Activated CD8-positive, alpha-beta memory T cell treated with anti-CD3 and anti-CD28 coated beads, Interleukin-2, amount 50 U/mL, for 1 hour (primary cell): ENCODE measurements around the gene SNAP25.

ENCODE experiments used
- DNase-seq: peaks from one replicate; pipeline ENCODE4 v3.0.0-alpha.2; 2020; ENCODE audit errors: extremely low read depth

Gene SNAP25

DNA sequence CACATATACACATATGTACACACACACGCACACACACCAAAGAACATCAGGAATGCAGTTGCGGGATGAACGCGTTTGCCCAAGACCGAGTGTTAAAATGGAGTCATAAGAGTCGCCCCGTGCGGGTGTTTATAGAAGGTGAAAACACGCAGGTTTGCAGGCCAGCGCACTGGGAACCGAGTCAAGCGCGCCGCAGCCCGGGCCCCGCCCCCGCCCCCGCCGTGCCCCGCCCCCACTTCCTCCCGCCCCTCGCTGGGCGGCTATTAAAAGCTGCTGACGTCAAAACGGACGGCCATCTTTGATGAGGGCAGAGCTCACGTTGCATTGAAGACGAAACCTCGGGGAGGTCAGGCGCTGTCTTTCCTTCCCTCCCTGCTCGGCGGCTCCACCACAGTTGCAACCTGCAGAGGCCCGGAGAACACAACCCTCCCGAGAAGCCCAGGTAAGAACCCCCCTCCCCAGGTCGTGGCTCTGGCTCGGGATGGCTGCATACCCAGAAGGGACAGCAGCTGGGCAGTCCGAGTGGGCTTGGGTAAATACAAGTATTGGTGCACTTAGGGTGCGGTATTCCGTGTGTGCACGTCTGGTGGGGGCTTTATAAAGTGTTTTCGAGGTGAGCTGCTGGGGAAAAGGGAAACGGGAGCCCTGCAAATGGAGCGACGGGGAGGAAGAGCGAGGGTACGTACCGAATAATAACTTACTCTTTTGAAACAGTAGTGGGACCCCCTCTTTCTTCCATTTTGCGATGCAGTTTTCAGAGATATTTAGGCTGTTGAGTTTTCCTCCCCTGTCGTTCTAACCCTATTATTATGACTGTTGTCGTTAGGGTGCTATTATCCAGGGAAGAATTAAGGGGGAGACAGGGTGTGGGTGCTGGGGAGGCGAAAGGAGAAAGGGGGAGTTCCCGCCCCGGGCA, at the start of gene SNAP25:
TSS of gene SNAP25 (plus strand) at position 295 of the 916 bp plus-strand sequence. CDS start 56,662 bp downstream, outside the sequence.
- DNase-seq, result no peak

GRCh38 chr20:10169752-10170151, 48.9 kb upstream of the SNAP25 start:
- DNase-seq, result no peak

DNA sequence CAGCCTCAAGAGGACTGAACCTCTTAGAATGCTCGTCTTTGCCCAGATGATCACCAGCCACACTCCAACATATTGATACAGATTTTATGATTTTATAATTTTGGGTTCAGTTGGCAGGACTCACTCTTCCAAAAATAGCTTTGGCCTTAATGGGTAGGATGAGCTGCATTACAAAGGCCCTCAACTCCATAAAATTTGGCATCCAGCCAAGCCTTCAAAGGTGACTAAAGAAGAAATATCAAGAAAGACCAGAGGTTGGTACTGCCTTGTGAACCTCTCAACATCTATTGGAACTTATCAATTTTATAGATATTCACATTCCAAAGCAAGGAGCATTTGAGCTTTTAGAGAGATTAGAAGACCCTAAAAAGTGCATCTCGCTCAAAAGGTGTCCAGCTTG, 48.4 kb upstream of the SNAP25 start:
- no peak for DNase-seq

DNA sequence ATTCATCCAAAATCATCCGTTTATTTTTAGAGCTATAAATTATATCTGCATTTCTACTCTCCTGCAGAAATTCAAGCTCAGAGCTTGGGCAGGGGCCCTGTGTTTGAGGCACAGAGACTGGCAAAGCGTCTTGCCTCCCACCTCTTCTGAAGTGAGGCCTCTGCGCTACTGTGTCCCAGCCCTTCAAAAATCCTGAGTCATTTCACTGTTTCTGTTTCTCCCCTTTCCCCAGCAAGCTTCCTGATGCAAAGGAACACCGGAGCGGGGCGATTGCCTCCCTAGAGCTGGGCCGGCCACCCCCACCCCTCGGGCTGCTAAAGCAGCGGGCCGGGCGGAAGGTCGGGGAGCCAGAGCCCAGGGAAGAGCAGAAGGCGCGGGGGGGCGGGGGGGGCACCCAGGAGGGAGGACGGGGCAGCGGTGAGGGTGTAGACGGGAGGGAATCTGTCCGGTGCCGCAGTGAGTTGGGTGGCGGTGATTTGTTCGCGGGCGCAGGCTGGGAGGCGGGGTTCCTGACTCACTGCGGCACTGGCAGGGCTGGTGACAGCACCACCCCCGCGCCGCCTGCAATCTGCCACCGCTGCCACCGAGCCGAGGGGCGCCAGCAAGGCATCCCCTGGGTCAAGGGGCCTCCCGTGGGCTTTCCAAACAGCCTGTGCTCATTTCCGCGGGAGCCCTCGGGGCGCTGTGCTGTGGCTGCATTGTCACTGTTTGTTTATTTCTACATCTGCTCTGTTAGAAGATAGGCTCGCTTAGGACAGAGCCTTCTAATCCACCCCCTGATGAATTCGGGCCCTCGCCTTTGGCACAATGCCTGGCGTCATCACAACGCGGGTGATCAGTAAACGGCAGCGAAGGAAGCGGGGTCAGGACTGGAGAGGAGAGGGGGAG, 46.5 kb upstream of the SNAP25 start:
- DNase-seq, result no peak

DNA sequence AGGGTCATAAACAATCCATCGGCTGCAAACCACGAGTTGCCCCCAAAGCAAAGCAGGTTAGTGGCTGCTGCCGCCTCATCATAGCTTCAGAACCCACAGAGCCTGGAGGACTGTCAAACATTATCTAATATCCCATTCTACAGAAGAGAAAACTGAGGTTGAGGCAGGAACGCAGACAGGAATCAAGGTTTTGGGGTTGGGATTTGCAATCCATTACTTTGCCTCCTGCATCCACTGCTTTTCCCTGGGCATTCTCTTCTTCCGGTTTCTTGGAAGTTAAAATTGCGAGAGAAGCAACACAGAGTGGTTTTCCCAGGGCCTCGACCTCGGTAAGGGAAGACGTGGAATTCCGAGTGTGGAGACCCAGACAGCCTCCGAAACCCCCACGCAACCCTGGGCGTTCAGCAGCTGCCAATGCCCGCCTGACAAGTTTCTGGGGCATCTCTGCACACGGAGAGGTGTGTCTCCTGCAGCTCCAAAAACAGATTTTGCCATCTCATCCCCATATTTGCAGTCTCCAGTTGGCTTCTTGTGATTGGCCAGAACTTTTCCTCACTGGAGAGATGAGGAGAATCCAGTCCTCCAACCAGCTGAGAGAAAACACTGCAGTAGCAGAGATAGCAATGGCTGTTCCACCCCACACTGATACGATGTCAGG, 45.5 kb upstream of the SNAP25 start:
- DNase-seq, result no peak

DNA sequence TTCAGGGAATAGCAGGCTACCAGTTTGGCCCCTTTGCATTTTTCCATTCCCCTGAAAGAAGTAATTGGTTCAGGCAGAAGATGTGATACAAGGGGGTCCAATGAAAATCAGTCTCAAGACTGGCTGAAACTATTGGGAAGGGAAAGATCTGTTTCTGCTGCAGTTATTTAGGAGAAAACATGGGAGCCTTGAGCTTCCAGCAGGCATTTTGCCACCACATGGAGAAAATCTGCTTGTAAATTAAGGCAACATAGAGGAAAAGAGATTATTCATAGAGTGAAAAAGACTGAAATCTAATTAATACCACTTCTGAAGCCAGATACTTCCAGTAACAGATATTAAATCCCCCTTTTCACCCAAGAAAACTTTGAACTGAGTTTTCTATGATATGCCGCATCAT, 44.2 kb upstream of the SNAP25 start:
- DNase-seq, result no peak

- DNase-seq, result no peak
Observed at GRCh38 chr20:10177326-10177725, 41.3 kb upstream of the SNAP25 start.

DNA sequence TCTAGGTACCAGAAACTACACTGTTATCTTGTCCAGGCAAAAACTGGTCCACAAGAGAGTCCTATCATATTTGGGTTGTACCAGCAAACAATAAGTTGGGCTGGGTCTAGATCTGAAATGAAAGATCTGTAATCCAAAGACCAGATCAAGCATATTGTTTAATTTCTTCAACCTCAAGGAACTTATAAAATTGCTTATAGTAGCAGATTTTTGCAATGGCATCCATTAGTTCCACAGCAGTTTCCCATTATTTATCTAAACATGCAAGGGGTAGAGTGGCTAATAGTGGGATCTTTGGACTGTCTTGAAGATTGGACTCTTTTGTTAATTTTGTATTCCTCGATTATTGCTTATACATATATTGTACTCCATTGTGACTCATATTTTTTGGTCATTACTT, 40.5 kb upstream of the SNAP25 start:
- no peak for DNase-seq

GRCh38 chr20:10178727-10179313, 39.8 kb upstream of the SNAP25 start:
- DNase-seq, result no peak

DNA sequence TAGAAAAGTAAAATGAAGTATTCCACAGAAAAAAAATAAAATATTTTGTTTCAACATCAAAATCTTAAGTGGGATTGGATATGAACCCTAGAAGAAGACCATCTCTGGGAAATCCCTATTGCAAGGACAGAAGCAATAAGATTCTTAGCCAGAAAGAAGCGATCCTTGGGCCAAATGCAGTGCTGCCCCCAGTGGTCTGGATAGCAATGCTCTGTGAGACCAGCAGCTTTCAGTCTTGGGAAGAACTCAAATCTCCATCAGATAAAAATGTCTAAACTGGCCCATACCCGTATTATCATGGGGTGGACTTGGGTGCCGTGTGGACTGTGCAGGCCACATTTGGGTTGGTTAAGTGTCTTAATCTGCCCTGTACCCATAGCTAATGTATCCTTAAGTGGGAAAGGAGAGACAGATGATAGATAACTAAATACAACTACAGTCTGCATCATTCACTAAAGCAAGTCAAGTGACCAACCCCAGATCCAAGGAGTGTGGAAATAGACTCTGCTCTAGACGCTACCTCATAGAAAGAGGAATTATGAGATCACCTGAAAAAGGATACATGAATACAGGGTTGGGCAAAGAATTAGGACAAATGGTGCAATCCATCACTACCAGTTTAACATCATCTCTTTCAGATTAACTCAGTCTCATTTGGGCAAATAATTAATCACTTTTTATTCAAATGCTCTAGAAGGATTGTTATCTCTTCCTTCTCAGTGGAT, 38.9 kb upstream of the SNAP25 start:
- no peak for DNase-seq

DNA sequence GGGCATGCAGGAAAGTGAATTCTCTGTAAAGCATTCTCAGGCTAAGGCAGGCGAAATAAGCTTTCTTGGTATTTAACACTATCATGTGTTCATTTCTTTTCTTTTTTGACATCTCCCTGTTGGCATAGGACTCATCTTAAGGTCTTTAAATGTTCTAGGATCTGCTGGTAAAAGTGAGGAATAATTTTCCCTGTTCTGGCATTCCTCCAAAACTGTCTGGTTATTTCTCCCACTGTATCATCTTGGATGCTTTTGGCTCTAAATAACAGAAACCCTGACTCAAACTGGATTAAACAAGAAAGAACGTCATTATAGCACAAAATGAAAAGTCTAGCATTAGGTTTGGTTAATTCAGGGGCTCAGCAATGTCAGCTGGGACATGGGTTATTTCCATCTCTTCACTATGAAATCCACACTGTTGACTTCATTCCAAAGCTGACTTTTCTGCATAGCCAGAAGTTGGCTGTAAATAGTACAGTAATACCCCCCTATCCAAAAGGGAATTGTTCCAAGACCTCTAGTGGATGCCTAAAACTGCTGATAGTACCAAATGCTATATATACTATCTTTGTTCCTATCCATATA, 37.9 kb upstream of the SNAP25 start:
- DNase-seq, result no peak

- DNase-seq, result no peak
Observed at GRCh38 chr20:10185741-10186558, 32.7 kb upstream of the SNAP25 start.

DNA sequence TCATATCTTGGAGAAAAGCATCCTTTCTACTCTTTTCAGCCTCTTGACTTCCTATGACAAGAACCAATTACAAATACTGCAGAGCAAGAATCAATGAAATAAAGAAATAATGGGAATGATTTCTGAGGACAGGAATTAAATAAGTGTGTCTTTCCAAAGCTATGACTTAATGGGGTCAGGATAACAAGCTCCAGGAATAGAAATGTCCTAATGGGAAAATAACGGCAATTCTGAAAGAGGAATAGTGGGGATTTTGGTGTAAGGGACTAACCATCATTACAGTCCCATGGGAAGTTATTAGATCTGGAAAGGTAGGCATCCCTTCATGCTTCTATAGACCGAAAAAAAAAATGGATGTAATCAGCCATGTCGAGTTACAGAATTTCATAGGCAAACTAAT, 28.2 kb upstream of the SNAP25 start:
- no peak for DNase-seq

GRCh38 chr20:10192171-10192570, 26.5 kb upstream of the SNAP25 start:
- DNase-seq, result no peak

GRCh38 chr20:10194166-10194565, 24.5 kb upstream of the SNAP25 start:
- no peak for DNase-seq

DNA sequence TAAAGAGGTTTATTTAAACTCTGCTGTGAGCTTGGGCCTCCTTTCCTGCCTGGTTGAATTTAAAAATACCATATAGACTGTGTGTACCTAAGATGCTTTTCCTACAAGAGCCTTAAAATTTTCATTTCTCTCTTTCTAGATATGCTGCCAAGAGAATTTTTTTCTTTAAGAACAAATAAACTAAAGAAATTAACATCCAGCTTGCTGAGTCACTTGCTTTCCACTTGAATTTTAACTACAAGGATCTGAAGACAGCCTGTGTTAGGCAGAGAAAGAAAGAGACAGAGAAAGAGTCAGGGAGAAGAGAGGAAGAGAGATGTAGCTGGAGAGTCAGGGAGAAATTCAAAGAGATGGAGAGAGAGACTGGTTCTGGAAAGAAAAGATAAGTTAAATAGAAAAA, 18.3 kb upstream of the SNAP25 start:
- DNase-seq, result no peak

DNA sequence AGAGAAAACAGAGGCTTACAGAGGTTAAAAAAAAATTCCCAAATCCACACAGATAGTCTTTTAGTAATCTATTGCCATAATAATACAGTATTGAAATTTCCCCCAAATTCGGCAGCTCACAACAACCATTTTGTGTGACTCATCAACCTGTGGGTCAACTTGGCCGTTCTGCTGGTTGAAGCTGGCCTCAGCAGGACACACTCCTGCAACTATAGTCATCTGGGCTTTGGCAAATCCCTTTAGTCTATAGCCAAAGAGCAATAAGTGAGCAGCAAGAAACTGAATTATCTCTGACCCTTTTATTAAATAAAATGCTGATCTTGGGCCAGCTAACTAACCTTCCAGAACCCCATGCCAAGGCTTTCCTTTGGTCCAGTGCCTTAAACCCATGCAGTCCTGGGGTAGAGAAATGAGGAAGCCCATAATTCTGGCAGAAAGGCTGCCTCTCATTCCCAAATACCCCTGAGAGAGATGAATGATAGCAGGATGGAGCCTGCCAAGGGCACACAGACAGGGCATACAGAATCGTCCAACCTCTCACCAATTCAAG, 17.2 kb upstream of the SNAP25 start:
- DNase-seq, result no peak

DNA sequence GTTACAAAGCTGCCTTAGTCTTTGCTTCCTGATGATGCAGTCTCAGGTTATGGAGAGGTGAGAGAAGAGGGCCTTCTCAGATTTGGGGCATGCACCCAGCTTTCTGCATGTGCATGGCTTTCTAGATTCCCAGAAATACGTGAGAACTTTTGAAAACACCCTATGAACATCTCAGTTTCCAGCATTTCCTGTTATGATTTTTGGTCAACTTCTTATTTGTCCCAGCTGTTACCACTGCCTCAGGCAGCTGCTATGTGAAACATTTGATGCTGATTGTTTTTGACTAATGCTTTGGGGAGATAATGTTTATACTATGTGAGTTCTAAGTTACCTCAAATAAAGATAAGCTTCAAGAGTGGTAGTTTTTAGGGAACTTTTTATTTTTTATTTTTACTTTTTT, 9.5 kb upstream of the SNAP25 start:
- DNase-seq, result no peak

DNA sequence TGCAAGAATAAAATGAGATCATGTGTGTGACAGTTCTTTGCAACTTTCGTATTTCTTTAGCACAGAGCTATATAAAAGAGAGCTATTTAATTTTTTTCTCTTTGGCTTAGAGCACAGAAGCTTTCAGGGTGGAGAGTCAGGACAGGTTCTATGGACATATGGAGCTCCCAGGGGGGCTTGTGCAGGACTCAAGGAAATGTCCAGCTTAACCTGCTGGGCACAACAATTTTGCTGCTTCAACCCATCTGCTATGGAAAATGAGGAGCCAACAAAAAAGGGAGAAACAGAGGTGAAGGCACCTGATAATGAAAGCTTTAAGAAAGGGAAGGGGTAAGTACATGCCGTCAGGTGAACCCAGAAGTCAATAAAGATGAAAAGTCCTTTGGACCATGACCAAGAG, 5.1 kb upstream of the SNAP25 start:
- no peak for DNase-seq
